Ishikawa (cell line): ENCODE data around the gene TP53RK.

Experiments
- CEBPB ChIP-seq: IDR thresholded peaks from 2 replicates; pipeline ENCODE4 v1.6.1; 2012
- CREB1 ChIP-seq: IDR thresholded peaks from 2 replicates; pipeline ENCODE4 v1.6.1; 2012; ENCODE audit warnings: low read depth
- EP300 ChIP-seq: IDR thresholded peaks from 2 replicates; pipeline ENCODE4 v1.6.1; 2012; ENCODE audit warnings: borderline replicate concordance
- FOXM1 ChIP-seq: IDR thresholded peaks from 2 replicates; pipeline ENCODE4 v1.6.1; 2012; ENCODE audit warnings: low read depth, borderline replicate concordance
- MAX ChIP-seq: IDR thresholded peaks from 2 replicates; pipeline ENCODE4 v1.6.1; 2012
- REST ChIP-seq: IDR thresholded peaks from 2 replicates; pipeline ENCODE4 v1.6.1; 2012; ENCODE audit warnings: low read depth, mild to moderate bottlenecking
- TAF1 ChIP-seq: IDR thresholded peaks from 2 replicates; pipeline ENCODE4 v1.6.1; 2012; ENCODE audit warnings: low read depth, mild to moderate bottlenecking
- TEAD4 ChIP-seq: IDR thresholded peaks from 2 replicates; pipeline ENCODE4 v1.6.1; 2012
- YY1 ChIP-seq: IDR thresholded peaks from 2 replicates; pipeline ENCODE4 v1.6.1; 2012; ENCODE audit warnings: low read depth

GRCh38 chr20:46642969-46643343 lies 46.3 kb downstream of the TP53RK start:
- TF ChIP-seq CREB1 (no peak), MAX (no peak), EP300 (no peak), FOXM1 (no peak), TEAD4 (no peak), REST (no peak), TAF1 (no peak), YY1 (no peak), CEBPB (no peak)
